IMR-90 (cell line): Measurements from ENCODE around the gene MRPL28.

ENCODE experiments used
- CEBPB ChIP-seq: IDR thresholded peaks from 2 replicates; pipeline ENCODE4 v1.6.1; 2012; ENCODE audit warnings: low read depth, low read length, improper control_type of control experiment
- FOS ChIP-seq: fragments of 150-350 bp; IDR thresholded peaks from 2 replicates; pipeline ENCODE4 v1.6.1; 2016; ENCODE audit warnings: low read depth, low read length
- MAFK ChIP-seq: IDR thresholded peaks from 2 replicates; pipeline ENCODE4 v1.6.1; 2012; ENCODE audit warnings: low read depth, low read length, improper control_type of control experiment
- MAZ ChIP-seq: IDR thresholded peaks from 2 replicates; pipeline ENCODE4 v1.6.1; 2012; ENCODE audit warnings: low read depth, mild to moderate bottlenecking, low read length, improper control_type of control experiment, moderate library complexity, borderline replicate concordance
- MXI1 ChIP-seq: IDR thresholded peaks from 2 replicates; pipeline ENCODE4 v1.6.1; 2012; ENCODE audit warnings: low read depth, mild to moderate bottlenecking, low read length, moderate library complexity, borderline replicate concordance
- NFE2L2 ChIP-seq: fragments of 150-350 bp; IDR thresholded peaks from 2 replicates; pipeline ENCODE4 v1.6.1; 2016; ENCODE audit warnings: low read depth, mild to moderate bottlenecking, low read length
- POLR2A ChIP-seq: IDR thresholded peaks from 2 replicates; pipeline ENCODE4 v1.6.1; 2012; ENCODE audit warnings: mild to moderate bottlenecking, low read depth, low read length
- RAD21 ChIP-seq: IDR thresholded peaks from 2 replicates; pipeline ENCODE4 v1.6.1; 2012; ENCODE audit warnings: low read length, improper control_type of control experiment
- RCOR1 ChIP-seq: IDR thresholded peaks from 2 replicates; pipeline ENCODE4 v1.6.1; 2012; ENCODE audit warnings: mild to moderate bottlenecking, low read length, improper control_type of control experiment; ENCODE audit not compliant: insufficient replicate concordance
- SMC3 ChIP-seq: fragments of 150-350 bp; IDR thresholded peaks from 2 replicates; pipeline ENCODE4 v1.6.1; 2016; ENCODE audit warnings: low read depth, mild to moderate bottlenecking, antibody characterized with exemption, low read length, moderate library complexity
- USF2 ChIP-seq: fragments of 150-350 bp; IDR thresholded peaks from 2 replicates; pipeline ENCODE4 v1.6.1; 2017; ENCODE audit warnings: mild to moderate bottlenecking, antibody characterized with exemption, low read length, low read depth
- TF ChIP-seq, protein P1 (sequence below): conservative IDR thresholded peaks from 2 replicates; pipeline ENCODE4 v1.5.1; 2012; ENCODE audit warnings: mild to moderate bottlenecking, low read depth, low read length, improper control_type of control experiment

DNA sequence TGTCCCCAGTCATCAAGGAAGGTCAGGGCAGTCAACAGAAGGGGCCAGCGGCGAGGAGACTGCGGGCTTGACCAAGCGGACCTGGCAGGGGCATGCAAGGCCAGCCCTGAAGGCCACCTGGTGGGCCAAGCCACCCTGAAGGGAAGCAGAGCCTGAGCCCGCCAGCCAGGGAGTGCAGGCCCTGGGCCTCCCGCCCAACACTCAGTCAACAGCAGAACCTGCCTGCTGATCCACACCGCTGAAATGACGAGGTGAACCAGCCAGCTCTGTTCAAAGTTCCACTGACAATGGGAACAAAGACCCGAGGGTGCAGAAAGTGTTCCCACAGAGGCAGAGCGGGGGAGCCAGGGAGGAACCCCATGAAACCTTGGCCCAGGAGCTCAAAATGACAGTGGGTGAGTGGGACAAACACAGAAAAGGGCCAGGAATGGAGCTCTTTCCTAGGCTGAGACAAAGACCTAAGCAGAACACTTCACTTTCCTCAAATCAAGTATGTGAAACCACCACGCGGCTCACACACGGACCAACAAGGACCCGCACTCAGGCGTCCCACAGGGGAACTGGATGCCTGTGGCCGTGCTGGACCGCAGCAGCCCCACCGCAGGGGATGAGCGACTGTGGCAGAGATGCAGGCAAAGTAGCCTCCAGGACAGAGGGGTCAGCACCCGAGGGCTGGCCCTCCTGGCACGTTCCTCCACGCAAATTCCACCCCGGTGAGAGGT lies 29.8 kb downstream of the MRPL28 start:
- TF ChIP-seq, protein P1, sequence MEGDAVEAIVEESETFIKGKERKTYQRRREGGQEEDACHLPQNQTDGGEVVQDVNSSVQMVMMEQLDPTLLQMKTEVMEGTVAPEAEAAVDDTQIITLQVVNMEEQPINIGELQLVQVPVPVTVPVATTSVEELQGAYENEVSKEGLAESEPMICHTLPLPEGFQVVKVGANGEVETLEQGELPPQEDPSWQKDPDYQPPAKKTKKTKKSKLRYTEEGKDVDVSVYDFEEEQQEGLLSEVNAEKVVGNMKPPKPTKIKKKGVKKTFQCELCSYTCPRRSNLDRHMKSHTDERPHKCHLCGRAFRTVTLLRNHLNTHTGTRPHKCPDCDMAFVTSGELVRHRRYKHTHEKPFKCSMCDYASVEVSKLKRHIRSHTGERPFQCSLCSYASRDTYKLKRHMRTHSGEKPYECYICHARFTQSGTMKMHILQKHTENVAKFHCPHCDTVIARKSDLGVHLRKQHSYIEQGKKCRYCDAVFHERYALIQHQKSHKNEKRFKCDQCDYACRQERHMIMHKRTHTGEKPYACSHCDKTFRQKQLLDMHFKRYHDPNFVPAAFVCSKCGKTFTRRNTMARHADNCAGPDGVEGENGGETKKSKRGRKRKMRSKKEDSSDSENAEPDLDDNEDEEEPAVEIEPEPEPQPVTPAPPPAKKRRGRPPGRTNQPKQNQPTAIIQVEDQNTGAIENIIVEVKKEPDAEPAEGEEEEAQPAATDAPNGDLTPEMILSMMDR: no peak
- TF ChIP-seq RCOR1 (no peak), MAFK (no peak), FOS (no peak), POLR2A (no peak), NFE2L2 (no peak), MAZ (no peak), USF2 (no peak), CEBPB (no peak), MXI1 (no peak), RAD21 (no peak), SMC3 (no peak)
